ENCODE measurements around the gene SLC36A4.
"Not testable (repeated sequence)": the region's sequence is repeated elsewhere in the genome, so short reads cannot be mapped to it uniquely, and the experiment has no call there.

Gene SLC36A4

GRCh38 chr11:93117565-93117964 is 80.2 kb downstream of the SLC36A4 start:
- DNase-seq: no peak

GRCh38 chr11:93116641-93117441 is 81.0 kb downstream of the SLC36A4 start:
- no peak for DNase-seq

GRCh38 chr11:93114304-93114703 is 83.5 kb downstream of the SLC36A4 start:
- no peak for DNase-seq

- DNase-seq: no peak
Measured at GRCh38 chr11:93113824-93114223, 84.0 kb downstream of the SLC36A4 start.

- not testable (repeated sequence) for DNase-seq
Measured at GRCh38 chr11:93111147-93111546, 86.6 kb downstream of the SLC36A4 start.

GRCh38 chr11:93100211-93100610 is 97.6 kb downstream of the SLC36A4 start:
- DNase-seq: no peak

GRCh38 chr11:93099806-93100205 is 98.0 kb downstream of the SLC36A4 start:
- DNase-seq: no peak
